Measurements from ENCODE around the gene TMEM242.

TMEM242 gene

DNA sequence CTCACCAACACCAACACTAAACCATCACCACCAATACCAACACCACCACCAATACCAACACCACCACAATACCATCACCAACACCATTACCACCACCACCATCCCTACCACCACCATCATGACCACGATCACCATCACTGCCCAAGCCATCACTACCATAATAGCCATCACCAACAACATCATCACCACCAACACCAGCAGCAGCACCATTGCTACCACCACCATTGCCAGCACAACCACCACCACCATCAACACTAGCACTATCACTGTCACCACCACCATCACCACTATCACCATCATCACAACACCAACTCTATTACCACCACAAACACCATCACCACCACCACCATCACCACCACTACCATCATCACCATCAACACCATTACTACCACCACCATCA lies 53.0 kb downstream of the TMEM242 start:
- no peak for DNase-seq (ENCODE audit: low spot score)

DNA sequence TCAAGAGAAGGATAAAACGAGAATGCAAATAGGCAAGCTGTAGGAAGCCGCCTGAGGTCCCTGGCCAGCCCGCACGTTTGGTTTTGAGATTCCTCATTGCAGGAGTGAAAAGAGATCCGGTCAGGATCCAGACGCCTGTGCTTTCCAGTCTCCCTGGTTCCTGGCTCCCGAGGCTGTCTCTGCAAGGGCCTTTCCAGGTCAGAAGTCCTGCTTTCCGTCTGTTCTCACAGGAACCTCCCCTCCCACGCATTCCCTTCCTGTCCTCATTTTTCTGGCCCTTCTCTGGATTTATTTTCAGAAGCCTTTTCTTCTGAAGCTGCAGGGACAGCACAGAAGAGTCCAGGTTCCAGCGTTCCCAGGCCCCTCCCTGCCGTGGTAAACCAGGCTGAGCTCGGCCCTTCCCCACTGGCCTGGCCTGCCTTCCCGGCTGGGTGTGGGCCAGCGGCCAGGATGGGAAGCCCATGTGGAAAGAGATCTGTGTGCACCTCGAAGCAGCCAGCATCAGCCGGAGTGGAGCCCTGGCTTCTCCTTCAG lies 54.0 kb downstream of the TMEM242 start:
- no peak for DNase-seq (ENCODE audit: low spot score)

DNA sequence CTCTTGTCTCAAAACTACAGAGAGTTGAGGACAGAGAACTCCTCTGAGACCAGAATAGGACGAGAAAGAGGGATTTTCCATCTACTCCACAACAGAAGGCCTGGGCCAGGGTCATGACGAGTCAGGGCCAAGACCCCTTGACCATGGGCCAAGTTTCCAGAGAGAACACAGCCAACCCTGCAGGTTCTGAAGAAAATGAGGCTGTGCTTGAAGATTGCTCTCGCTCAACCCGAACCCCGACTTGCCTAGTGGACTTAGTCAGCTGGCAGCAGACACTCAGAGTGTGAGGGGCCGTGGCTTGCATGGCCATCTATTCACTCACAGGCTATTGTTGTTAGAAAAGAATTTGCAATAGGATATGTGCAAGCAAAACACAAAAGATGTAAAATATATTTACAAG lies 54.5 kb downstream of the TMEM242 start:
- DNase-seq (ENCODE audit: low spot score), result no peak

DNA sequence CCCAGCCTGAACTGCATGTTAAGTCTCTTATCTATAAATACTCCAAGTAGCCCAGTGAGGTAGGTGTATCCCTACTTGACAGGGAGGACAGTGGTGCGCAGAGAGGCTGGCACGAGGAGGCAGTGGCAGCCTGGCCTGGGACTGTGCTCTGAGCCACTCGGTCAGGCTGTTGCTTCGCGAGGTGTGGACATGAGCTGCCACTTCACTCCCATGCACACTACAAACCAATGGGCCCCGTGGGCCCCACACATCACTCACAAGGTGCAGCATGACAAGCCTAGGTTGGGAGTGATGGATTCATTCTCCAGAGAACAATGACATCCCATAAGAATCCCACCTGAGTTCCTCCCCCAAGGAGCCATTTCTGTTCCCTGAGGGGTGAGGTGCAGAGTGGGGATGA lies 54.9 kb downstream of the TMEM242 start:
- DNase-seq (ENCODE audit: low spot score), result no peak

DNA sequence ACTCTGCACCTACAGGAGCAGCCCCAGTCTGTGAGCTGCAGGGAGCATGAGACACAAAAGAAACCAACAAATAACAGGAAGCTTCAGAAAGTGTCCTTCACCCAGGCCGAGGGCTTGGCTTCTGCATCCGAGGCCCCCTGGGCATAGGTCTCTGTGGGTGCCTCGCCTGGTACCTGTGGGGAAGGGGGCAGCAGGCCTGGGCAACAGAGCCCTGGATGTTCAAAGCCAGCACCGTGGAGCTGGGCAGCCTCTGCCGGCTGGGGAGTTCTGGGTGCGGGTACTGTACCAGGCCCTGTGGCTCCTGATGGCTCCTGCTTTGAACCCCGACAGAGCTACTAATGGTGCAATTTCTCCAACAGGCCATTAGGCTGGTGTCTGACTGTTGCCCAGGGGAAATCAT lies 55.7 kb downstream of the TMEM242 start:
- DNase-seq (ENCODE audit: low spot score), result no peak

DNA sequence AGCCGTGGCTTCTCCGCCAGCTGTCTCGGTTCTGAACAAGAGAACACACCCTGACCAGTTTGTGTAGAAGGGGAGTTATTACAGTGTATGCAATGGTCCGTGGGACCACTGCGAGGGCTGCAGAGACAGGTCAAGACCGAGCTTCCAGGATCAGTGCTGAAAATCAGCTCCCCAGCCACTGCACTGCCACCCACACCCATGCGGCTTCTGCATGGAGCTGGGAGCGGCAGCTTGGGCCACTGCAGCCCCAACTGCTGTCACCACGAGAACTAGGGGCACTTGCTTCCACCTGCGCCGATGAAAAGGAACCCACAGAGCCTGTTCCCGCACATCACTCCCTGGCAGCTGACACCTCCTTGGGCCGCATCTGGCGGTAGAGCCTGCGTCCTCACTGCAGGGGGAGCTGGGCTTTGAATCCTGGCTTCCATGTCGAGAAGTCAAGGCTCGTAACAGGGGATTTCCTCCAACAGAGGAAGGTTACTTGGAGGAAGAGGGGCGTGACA lies 56.2 kb downstream of the TMEM242 start:
- DNase-seq (ENCODE audit: low spot score), result no peak

DNA sequence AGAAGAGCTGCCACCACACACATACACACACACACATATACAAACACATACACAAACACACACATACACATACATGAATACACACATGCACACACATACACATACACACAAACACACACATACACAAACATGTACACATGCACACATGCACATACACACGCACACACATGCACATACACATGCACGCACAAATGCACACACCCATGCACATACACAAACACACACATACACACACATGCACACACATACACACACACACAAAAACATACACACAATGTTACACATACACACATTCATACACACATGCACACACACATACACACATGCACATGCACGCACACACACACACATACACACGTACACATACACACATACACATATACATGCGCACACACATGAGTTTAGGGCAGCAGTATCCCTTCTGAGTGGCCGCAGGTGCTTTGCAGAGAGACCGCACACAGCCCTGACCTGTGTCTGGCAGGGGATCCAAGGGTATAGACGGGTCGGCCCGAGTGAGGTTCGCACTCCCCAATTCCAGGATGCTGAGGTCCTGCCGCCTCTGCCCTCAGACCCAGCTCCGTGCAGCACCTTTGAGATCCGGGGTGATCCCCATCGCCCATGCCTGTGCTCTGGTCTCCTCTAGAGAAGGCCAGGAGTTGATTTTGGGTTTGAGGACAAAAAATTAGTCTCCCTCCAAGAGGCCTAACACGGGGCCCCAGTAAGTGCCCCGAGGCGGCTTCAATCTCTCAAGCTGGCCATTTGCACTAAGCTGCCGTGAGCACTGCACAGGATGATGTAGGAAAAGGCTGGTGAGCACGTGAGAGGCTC lies 56.8 kb downstream of the TMEM242 start:
- no peak for DNase-seq (ENCODE audit: low spot score)

DNA sequence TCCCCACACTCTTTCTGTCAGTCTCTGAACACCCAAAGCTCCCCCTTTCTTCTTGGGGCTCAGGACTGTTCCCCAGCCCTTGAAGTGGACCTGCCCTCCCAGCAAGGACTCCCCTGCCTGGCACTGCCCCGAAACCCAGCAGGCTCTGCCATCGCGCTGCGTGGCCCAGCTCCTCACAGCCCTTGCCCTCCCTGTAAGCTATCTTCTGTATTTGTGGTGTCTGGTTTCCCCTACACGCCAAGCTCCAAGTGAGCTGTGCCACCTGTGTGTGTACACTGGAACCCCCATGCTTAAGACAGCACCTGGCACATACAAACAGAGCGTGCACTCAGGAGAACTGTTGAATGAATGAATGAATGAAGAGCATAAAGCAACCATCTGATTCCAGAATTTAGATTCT lies 57.7 kb downstream of the TMEM242 start:
- DNase-seq (ENCODE audit: low spot score), result no peak

DNA sequence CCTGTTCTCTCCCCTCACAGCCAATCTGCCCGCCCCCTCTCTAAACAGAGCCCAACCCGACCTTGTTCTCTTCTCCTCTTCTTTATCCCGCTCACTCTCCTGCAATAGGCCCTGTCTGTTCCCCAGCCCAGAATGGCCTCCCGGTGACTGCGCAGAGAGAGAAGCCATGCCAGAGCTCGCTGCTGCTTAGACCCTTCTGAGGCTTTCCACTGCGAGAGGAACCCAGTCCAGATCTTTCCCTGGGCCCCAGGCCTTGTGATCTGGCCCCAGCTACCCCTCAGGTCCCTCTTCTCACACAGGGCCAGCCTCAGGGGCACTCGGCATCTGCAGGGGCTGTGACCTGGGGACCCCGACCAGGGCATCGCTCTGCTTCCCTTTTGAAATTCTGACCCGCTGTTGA lies 58.1 kb downstream of the TMEM242 start:
- no peak for DNase-seq (ENCODE audit: low spot score)

DNA sequence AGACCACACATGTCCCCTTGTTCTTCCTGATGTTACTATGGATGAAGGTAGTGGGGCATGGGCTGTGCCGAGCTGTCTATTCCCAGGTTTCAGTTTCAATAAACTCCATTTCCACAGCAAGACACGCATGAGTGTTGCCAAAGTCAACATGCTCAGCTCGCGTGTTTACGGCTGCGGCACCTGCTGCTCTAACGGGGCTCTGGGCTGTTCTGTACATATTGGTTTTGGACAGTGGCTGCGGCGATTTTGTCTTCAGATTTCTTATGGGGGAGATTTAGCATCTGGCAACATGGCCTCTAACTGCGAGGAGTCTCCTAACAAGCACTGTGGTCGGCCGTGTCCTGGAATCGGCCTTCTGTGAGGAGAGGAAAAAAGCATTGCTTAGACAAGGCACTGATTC lies 58.6 kb downstream of the TMEM242 start:
- DNase-seq (ENCODE audit: low spot score), result no peak

DNA sequence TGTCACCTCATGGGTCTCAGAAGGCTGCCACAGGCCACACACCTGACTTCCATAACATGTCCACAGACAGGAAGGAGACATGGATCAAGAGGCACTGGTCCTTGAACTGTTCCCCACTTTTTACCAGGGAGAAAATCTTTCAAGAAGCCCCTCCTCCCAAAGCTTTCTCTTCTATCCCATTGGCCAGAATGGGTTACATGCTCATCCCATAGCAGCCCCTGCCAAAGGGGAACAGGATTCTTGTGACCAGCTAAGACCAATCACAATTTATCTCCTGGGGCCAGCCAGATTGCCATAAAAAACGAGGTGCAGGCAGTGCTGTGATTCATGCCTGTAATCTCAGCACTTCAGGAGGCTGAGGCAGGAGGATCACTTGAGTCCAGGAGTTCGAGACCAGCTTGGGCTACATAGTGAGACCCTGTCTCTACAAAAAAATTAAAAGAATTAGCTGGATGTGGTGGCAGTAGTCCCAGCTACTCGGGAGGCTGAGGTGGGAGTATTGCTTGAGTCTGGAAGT lies 59.4 kb downstream of the TMEM242 start:
- no peak for DNase-seq (ENCODE audit: low spot score)

DNA sequence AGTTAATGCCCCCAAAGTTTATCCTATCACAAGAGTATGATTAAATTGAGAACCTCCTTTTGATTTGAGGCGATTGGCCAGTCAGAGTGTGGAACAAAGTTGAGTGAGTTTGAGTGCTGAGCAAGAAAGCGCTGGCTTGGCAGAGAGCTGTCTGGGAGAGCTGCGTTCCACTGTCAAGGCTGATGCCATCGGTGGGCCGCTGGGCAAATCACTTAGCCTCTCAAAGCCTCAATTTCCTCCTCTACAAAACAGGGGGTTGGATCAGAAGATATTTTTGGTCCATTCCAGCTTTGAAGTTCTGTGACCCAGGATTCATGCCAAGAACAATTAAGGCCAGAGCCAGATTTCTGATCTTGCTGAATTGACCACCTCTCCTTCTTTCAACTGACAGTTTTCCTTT lies 60.2 kb downstream of the TMEM242 start:
- DNase-seq (ENCODE audit: low spot score), result no peak

DNA sequence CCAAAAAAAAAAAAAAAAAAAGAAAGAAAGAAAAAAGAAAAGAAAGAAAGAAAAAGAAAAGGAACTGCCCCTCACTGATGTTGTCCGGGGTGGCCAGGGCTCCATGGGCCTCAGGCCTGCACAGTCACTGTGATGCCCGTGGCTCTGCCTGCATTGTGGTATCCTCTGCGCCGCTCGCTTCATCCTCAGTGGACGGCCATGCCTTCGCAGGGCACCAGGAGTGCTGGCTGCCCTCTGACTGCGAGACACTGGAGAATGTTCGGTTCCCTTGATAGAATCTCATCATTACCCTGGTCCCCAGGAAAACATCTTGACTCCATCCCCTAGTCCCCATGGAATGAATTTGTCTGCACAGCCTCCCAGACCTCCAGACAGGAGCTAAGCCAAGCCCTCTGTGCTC lies 61.7 kb downstream of the TMEM242 start:
- DNase-seq (ENCODE audit: low spot score), result no peak

DNA sequence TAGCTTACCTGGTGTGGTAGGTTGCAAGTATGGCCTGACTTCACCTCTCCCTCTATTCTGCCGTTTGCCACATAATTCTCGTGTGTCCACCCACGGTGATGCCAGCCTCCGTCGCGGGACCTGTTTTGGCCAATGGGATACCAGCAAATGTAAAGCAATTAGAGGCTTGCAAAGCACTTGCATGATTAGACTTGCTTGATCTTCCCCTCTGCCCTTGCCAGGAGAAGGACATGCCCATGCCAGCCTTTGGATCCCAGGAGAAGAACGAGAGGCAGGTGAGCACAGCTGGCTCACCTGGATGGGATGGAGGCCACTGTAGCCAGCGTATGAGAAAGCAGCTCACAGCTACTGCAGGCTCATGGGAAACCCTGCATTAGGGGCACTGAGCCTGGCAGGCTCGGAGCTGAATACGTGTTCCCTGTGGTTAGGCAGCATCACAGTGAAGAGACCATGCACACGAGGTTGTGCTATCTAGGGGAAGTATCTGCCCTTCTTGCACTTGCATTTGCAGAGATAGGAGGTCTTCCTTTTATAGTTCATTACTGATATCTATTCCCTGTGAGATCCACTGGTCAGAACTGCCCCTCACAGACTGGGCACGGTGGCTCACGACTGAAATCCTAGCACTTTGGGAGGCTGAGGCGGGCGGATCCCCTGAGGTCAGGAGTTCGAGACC lies 62.4 kb downstream of the TMEM242 start:
- DNase-seq (ENCODE audit: low spot score), result no peak

DNA sequence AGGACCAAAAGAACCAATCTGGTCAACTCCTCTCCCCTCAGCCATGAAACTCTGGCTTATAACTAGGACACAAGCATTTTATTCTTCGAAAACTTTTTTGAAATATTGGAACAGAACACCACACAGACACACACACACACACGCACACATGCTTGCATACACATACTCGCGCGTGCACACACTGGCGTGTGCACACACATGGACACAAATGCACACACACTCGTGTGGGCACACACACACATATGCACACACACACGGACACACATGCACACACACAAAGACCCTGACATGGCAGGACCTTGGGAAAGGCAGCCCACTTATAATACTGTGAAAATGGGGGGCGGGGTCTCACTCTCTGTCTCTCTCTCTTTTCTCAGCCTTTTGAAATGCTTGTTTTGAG lies 63.9 kb downstream of the TMEM242 start:
- DNase-seq (ENCODE audit: low spot score), result no peak

DNA sequence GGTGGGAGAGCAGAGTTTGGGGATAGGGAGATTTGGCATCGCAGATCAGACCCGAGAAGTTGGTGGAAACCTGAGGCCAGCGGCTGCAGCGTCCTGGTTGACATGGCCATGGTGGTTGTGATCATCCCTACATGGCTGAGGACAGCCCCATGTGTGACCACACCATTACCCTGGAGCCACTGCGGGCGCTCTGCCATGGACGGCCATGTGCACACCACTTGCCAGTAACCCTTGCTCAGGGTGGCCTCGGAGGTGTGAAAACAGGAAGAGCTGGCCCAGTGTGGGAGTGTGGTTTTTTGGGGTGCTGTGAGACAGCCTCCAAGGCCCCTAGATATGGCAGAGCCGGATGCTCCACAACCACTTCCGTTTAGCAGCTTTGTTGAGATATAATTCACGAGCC lies 64.4 kb downstream of the TMEM242 start:
- no peak for DNase-seq (ENCODE audit: low spot score)

DNA sequence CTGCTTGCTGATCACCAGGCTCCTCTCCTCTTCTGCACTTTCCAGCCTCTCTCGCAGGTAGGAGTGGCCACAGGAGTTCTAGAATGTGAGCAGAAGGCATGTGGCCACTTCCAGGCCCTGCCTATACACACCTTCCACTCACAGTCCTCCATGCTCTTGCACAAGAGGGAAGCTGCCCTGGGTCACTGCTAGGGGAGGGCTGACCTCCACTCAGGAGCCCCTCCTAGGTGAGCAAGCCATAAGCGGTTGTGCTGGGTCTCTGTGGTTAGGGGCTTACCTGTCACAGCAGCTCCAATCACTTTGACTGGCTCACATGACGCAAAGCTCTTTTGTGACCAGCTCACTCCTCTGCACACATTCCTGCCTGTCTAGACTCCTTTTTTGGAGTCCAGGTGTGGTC lies 68.2 kb downstream of the TMEM242 start:
- no peak for DNase-seq (ENCODE audit: low spot score)

DNA sequence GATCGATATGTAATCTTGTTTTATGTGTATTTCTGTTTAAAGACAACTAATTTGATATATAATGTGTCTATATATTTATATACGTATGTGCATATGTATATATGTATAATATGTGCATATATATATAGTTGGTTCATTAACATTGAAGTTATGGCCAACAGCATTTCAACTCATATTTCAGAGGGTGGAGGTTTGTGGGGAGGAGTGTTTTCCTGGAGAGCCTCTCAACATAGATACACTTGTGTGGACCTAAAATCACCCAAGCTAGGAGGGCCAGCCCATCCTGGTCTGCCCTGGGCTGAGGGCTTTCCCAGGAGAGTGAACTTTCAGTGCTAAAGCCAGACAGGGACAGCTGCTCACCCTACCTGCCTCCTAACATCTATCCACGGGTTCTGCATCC lies 68.8 kb downstream of the TMEM242 start:
- no peak for DNase-seq (ENCODE audit: low spot score)

DNA sequence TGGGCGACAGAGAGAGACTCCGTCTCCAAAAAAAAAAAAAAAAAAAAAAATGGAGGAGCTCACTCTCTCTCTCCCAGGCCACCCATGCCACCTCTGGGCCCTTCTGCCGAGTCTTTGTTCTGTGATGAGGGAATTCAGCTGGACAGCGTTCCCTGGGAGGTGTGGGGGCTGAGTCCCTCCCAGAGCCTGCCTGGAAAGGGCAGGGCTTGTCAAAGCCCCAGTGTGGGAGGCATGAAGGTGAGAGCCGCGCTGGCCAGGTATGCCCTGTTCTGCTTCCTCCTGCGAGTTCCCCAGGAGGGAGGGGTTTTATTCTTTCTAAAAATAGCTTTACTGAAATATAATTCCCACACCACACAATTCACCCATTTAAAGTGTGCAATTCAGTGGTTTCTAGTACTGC lies 69.6 kb downstream of the TMEM242 start:
- DNase-seq (ENCODE audit: low spot score), result no peak

DNA sequence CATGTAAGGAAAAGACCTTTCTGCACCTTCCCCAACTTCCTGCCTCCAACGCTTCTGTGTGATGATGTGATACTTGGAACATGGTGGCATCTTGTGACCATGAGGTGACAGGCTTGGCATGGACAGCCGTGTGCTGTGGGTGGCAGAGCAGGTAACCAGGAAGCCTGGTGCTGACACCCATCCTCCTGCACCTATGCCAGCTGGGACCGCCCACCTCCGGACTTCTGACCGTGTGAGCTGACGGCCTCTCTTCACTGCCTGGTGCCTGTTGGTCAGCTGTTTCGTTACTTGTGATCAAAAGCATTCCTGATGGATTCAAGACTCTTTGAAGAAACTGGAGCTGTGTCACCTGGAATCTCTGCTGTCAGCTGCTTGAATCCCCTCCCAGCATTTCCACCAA lies 70.3 kb downstream of the TMEM242 start:
- no peak for DNase-seq (ENCODE audit: low spot score)

DNA sequence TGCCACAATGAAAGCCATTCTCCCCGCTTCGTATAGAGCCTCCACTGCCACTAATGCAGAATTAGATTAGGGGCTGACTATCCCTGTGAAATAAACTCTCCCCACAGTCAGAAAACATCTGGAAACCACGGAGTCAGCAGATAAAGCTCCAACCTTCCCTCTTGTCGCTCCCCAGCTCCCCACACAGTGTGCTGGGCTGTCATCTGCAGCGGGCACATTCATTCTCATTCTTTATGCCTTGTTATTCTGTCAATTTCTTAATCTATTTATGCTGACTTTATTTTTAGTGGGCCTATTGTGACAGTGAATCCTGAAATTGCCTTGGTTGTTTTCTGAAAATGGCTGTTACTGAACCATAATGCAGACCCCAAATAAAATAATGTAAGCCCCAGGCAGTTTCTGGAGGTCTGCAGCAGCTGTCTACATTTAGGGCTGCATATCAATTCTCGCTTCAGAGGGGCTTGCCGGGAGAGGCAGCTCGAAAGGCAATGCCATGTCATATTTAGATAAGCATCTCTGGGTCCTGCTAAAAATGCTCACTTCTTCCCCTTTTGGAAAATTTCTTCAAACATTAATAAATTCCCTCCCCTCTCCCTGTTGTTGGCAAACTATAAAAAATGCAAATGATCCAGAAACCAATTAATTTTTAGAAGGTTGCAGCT lies 71.6 kb downstream of the TMEM242 start:
- DNase-seq (ENCODE audit: low spot score), result no peak

DNA sequence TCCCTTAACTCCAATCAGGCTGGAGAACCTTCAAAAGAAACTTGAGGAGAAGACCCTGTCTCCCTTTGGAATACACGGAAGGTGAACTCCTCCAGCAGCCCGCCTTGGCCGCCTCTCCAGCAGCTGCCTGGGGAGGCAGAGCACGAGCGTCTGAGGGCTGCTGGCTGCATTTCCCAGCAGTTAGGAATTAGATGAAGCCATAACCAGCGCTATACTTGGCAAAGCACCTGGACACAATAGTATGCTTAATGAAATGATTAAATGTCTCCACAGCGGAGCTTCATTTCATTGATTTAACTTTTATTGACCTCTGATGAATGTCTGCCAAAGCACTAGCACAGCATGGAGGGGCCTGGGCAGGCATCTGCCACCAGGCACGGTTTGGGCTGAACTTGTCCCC lies 73.5 kb downstream of the TMEM242 start:
- no peak for DNase-seq (ENCODE audit: low spot score)

DNA sequence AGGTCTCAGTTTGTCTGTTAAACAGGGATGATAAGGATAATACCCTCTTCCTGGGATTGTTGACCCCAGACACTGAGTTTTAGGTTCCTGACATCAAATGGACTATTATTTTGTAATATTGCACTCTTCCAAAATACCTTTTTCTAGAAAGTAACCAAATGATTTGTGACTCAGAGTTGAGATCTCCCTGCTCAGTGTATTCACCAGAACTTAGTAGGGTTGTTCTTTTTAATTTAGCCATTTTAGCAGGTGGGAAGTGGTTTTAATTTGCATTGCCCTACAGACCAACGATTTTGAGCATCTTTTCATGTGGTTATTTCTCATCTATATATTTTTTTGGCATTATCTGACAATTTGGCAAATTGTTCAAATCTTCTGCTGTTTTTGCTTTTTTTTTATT lies 75.1 kb downstream of the TMEM242 start:
- no peak for DNase-seq (ENCODE audit: low spot score)
